Uterus (tissue), 2 donors: ENCODE results near the gene CCM2.

Experiments
- CTCF ChIP-seq, 4 experiments: fragments of 200-600 bp in 2 of 4; fragments of 450-650 bp in 2 of 4; sonication (generic) in 2 of 4; IDR thresholded peaks; one replicate each; pipeline ENCODE4 v1.5.1; 2016 to 2019; ENCODE audit warnings: antibody characterized with exemption in 4 of 4, mild to moderate bottlenecking in 2 of 4, moderate library complexity in 1 of 4
- POLR2A ChIP-seq, 2 donors: fragments of 450-650 bp; IDR thresholded peaks; one replicate each; pipeline ENCODE4 v1.6.1; 2016; ENCODE audit warnings: antibody characterized with exemption in 2 of 2, mild to moderate bottlenecking in 1 of 2, moderate library complexity in 1 of 2

DNA sequence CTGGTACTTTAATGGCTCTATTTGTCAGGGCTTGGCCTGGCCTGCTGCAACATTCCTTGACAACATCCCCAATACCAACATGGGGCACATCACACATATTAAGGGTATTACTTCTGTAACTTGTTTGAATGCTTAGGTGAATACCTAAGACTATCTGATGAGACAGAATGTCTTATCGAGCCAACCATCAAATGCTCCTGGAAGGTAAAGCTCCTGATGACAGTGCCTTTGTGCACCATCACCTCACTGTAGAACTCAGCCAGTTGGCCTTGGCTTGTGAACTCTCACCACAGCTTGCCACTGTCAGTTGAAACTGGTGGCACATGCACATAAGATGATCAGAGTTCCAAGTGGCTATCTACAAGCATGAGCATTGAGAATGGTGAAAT lies 17.5 kb upstream of the CCM2 start:
- TF ChIP-seq CTCF (IDR thresholded peaks at IDR 0.05) (no peak), POLR2A (IDR thresholded peaks at IDR 0.05) (no peak)
